Measurements from ENCODE around the gene TSNAXIP1. TPM values are rescaled to one million over a fixed set of nuclear protein-coding genes. Genes with fewer than 3 reads are reported as not detected.

Gene TSNAXIP1
- total RNA-seq, 1 experiment from 2014 or later: 1.9 TPM

- H3K9me3 ChIP-seq (ENCODE audit: insufficient read depth, low read depth): no peaks in the 10 kb centered on the region
- no peaks in the 10 kb centered on the region for H3K27me3 ChIP-seq (ENCODE audit: insufficient read depth, low read depth)
- H3K4me2 ChIP-seq: no peak overlapping the region
- intact Hi-C loops (cut with micrococcal nuclease; ENCODE audit: unreplicated experiment): no loop called here
- POLR2A ChIA-PET (ENCODE audit: unreplicated experiment): no interaction called here
- no TSS peak for BruUV-seq (replicated peaks)
- H4K20me1 ChIP-seq (ENCODE audit: insufficient read depth): 0 out of 2 replicates have a peak, but pooled peaks cover 2% of the 10 kb centered on the region
- no peaks in the 10 kb centered on the region for H3K9me2 ChIP-seq (ENCODE audit: insufficient read depth)
- no peak for DNase-seq
- no peak overlapping the region for H3K4me3 ChIP-seq
- H3F3A ChIP-seq (ENCODE audit: insufficient read depth, low read depth): 0 out of 2 replicates have a peak, but pooled peaks cover under 1% of the 10 kb centered on the region
- CTCF ChIA-PET: no interaction called here
- H3K27ac ChIP-seq: no peak overlapping the region
- H3K36me3 ChIP-seq (ENCODE audit: low read depth): no peaks in the 10 kb centered on the region
- H3K79me2 ChIP-seq (ENCODE audit: low read depth): no peaks in the 10 kb centered on the region
- H2AFZ ChIP-seq: no peak overlapping the region
- no peaks in the 10 kb centered on the region for H3K4me1 ChIP-seq (replicated peaks; ENCODE audit: insufficient read depth)
- no peak for TF ChIP-seq CTCF (conservative IDR thresholded peaks at IDR 0.05)
- no peak for TF ChIP-seq EZH2 (IDR thresholded peaks at IDR 0.05; ENCODE audit: low read depth)
Measured at GRCh38 chr16:67761924-67762323, 44.8 kb upstream of the TSNAXIP1 start.

GRCh38 chr16:67762385-67762784, 44.3 kb upstream of the TSNAXIP1 start:
- POLR2A ChIA-PET (ENCODE audit: unreplicated experiment): no interaction called here
- H3K79me2 ChIP-seq (ENCODE audit: low read depth): no peaks in the 10 kb centered on the region
- TF ChIP-seq CTCF (conservative IDR thresholded peaks at IDR 0.05) (no peak), EZH2 (IDR thresholded peaks at IDR 0.05; ENCODE audit: low read depth) (no peak)
- no peaks in the 10 kb centered on the region for H3K27me3 ChIP-seq (ENCODE audit: insufficient read depth, low read depth)
- 0 out of 2 replicates have a peak, but pooled peaks cover 3% of the 10 kb centered on the region for H3F3A ChIP-seq (ENCODE audit: insufficient read depth, low read depth)
- H3K36me3 ChIP-seq (ENCODE audit: low read depth): no peaks in the 10 kb centered on the region
- no peaks in the 10 kb centered on the region for H3K9me3 ChIP-seq (ENCODE audit: insufficient read depth, low read depth)
- intact Hi-C loops (cut with micrococcal nuclease; ENCODE audit: unreplicated experiment): no loop called here
- BruUV-seq (replicated peaks): no TSS peak
- H3K9me2 ChIP-seq (ENCODE audit: insufficient read depth): no peaks in the 10 kb centered on the region
- H2AFZ ChIP-seq: no peak overlapping the region
- no peak overlapping the region for H3K4me3 ChIP-seq
- no peak for DNase-seq
- no peaks in the 10 kb centered on the region for H3K4me1 ChIP-seq (replicated peaks; ENCODE audit: insufficient read depth)
- H3K4me2 ChIP-seq: no peak overlapping the region
- H3K27ac ChIP-seq: no peak overlapping the region
- CTCF ChIA-PET: no interaction called here
- 0 out of 2 replicates have a peak, but pooled peaks cover 2% of the 10 kb centered on the region for H4K20me1 ChIP-seq (ENCODE audit: insufficient read depth)

- Histone ChIP-seq H3K79me2 (ENCODE audit: low read depth) (no peaks in the 10 kb centered on the region), H3K9me2 (ENCODE audit: insufficient read depth) (no peaks in the 10 kb centered on the region), H3K9me3 (ENCODE audit: insufficient read depth, low read depth) (no peaks in the 10 kb centered on the region), H3K27me3 (ENCODE audit: insufficient read depth, low read depth) (no peaks in the 10 kb centered on the region), H3K27ac (no peak overlapping the region), H3K4me1 (replicated peaks; ENCODE audit: insufficient read depth) (no peaks in the 10 kb centered on the region), H3K4me2 (no peak overlapping the region), H4K20me1 (ENCODE audit: insufficient read depth) (0 out of 2 replicates have a peak, but pooled peaks cover 2% of the 10 kb centered on the region), H3F3A (ENCODE audit: insufficient read depth, low read depth) (0 out of 2 replicates have a peak, but pooled peaks cover 3% of the 10 kb centered on the region), H2AFZ (no peak overlapping the region), H3K36me3 (ENCODE audit: low read depth) (no peaks in the 10 kb centered on the region), H3K4me3 (no peak overlapping the region)
- TF ChIP-seq CTCF (conservative IDR thresholded peaks at IDR 0.05): no peak
- TF ChIP-seq EZH2 (IDR thresholded peaks at IDR 0.05; ENCODE audit: low read depth): no peak
- no peak for DNase-seq
- intact Hi-C loops (cut with micrococcal nuclease; ENCODE audit: unreplicated experiment): no loop called here
- BruUV-seq (replicated peaks): no TSS peak
- ChIA-PET CTCF (no interaction called here), POLR2A (ENCODE audit: unreplicated experiment) (no interaction called here)
Measured at GRCh38 chr16:67763066-67763465, 43.6 kb upstream of the TSNAXIP1 start.
